Cardiac fibroblast (primary cell): ENCODE measurements around the gene ZNF654.
A peak's percentile ranks its signal among the peaks of the same experiment; 100 is the strongest.

Experiments
- DNase-seq, 2 donors: peaks; one replicate each; pipeline versions ENCODE4 v3.0.0 to v3.0.0-alpha.2; 2010; ENCODE audit warnings: low read depth in 2 of 2
- H3K4me3 ChIP-seq, 2 donors: replicated peaks in 1 of 2; 1 replicate in 1 of 2; 2 replicates in 1 of 2; pipeline ENCODE4 v1.5.1; 2011; ENCODE audit warnings: low read depth in 2 of 2, low read length in 2 of 2, mild to moderate bottlenecking in 2 of 2, moderate library complexity in 1 of 2
- CTCF ChIP-seq: IDR thresholded peaks from one replicate; pipeline ENCODE4 v1.5.1; 2011; ENCODE audit warnings: low read depth, mild to moderate bottlenecking, low read length, inconsistent platforms

ZNF654 gene

GRCh38 chr3:88189361-88189810 is 130.3 kb downstream of the ZNF654 start:
- peak in 1 of 2 donors; percentile 11 for DNase-seq
- H3K4me3 ChIP-seq = no peak overlapping the region
- no peak for TF ChIP-seq CTCF

- no peak for TF ChIP-seq CTCF
- no peak overlapping the region for H3K4me3 ChIP-seq
- no peak for DNase-seq
Observed at GRCh38 chr3:88191872-88192409, 132.9 kb downstream of the ZNF654 start.

GRCh38 chr3:88192631-88193030 is 133.6 kb downstream of the ZNF654 start:
- no peak for DNase-seq
- no peak for TF ChIP-seq CTCF
- H3K4me3 ChIP-seq = no peak overlapping the region
